ENCODE measurements around the gene PALM2AKAP2.

GRCh38 chr9:109751253-109751652 lies 28.7 kb upstream of the PALM2AKAP2 start:
- TF ChIP-seq, protein P1, sequence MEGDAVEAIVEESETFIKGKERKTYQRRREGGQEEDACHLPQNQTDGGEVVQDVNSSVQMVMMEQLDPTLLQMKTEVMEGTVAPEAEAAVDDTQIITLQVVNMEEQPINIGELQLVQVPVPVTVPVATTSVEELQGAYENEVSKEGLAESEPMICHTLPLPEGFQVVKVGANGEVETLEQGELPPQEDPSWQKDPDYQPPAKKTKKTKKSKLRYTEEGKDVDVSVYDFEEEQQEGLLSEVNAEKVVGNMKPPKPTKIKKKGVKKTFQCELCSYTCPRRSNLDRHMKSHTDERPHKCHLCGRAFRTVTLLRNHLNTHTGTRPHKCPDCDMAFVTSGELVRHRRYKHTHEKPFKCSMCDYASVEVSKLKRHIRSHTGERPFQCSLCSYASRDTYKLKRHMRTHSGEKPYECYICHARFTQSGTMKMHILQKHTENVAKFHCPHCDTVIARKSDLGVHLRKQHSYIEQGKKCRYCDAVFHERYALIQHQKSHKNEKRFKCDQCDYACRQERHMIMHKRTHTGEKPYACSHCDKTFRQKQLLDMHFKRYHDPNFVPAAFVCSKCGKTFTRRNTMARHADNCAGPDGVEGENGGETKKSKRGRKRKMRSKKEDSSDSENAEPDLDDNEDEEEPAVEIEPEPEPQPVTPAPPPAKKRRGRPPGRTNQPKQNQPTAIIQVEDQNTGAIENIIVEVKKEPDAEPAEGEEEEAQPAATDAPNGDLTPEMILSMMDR (IDR thresholded peaks at IDR 0.05) = no peak
- TF ChIP-seq POLR2A (IDR thresholded peaks at IDR 0.05) = no peak
